ENCODE results near the gene GABRG3.

GABRG3 gene

DNA sequence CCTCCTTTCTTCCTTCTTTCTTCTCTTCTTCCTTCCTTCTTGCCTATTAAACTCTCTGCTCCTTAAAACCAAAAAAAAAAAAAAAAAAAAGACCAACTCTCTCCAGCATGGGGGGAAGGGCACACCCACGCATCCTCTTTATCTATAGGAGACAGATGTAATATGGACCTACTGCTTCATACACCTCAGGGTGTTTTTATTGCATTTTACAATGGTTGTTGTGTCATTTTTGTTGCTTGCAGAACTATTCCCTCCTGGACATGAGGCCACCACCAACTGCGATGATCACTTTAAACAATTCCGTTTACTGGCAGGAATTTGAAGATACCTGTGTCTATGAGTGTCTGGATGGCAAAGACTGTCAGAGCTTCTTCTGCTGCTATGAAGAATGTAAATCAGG, 561.4 kb downstream of the GABRG3 start:
- no peak for DNase-seq

DNA sequence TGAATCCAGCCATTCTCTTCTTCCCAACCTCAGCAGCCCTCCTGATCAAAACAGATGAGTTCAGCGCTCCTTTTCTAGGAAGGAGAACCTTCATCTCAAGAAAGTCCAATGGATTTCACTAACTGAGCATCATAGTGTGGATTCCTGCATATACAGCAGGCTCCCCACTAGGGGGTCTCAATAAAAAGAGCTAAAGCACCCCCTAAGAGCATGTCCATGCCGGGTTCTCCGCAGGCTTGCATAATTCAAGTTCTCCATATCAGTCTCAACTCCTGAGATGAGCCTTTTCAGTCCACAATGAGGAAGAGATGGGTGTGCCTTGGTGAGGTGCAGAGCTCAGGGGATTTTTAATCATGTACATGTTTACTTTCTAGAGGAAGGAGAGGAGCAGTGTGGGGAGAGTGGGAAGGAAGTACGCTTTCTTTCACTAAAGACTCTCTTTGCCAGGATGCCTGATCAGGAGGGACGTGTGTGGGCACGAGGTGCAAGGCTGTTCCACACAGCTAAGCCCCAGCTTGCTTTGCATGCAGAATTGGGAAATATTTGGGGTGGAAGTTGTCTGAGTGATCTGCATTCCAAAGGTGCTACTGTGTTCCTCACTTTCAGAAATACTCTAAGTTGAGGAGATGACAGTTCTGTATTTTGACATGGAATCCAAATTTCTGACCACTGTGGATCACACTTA, 564.6 kb downstream of the GABRG3 start:
- no peak for DNase-seq

DNA sequence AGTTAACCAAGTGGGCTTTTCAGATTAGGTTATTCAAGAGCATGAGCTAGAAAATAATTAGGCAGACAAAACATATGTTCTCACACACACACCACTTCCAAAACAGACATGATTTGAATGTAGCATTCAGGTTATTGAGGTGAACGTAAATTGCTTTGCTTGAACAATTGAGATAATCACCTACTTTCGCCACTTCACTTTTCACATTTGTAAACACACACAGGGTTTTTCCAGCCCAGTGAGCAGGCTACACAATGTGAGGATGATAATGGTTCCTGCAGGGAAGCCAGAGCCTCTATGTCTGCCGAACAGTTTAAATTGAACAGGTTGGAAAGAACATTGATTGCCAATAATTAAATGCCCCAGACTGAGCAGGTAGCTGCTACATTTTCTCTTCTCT, 567.3 kb downstream of the GABRG3 start:
- peak; percentile 62 for DNase-seq

DNA sequence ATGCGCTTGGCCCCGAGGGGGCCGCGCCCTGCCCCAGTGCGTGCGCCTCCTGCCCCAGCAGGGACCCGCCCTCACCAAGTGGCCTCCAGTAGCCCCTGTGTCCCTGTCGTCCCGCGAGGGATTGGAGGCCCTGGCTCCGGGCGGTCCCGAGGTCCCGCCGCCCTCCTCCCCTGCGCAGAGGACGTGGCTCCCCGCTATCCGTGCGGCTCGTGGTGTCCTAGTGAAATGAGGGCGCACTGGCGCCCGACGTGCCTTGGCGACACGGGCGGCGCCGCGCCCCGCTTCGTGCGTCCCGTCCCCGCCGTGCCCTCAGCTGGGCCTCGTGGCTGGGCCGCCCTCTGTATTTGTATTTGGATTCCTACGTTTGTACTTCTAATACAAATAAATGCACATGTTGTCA, 570.6 kb downstream of the GABRG3 start:
- no peak for DNase-seq

DNA sequence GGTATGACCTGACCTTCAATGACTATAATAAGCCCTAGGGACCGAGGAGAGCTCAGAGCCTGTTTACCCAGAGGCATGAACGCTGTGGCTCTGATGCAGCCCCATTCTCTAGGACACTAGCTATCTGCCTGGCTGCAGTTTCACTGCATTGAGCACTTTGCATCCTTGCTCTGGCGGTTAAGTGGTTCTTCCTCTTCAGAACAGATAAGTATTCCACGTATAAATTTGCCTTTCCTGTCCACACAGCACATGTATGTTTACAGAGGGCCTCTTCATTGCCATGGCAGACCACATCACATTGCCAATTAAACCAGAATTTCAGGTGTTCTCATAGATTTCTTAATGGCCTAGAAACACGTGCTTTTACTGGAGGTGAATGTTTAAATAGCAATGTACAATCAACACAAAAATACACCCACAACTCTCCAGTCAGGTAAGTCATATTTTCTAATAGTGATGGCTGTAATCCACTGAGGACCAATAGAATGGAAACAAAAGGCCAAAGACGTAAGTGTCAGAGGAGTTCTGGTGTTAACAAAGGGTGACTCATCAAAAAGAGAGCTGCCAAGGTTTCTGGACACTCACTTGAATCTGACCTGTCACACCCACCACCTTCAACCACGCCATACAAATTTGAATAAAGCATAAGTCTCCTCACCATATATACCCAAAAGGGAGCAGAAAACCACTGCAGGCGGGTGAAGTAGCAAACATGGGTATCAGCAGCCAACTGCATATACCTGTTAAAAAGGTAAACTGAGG, 574.7 kb downstream of the GABRG3 start:
- peak; percentile 88 for DNase-seq

DNA sequence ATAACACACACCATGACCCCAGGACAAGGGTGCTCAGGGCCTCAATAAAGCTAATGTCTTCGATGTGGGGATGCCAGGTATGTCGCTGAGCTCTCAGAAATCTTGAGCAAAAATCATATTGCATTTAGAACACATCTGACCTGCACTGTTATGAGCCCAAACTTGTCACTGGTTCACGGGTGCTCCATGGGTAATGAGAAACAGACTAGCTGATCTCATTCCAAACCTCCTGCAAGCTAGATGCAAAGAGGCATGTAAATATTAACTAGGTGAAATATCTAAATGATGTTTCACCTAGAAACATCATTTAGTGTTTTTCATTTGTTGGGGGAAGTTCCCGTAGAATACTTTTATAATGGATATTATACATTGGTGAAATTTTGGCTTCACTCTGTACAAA, 578.8 kb downstream of the GABRG3 start:
- DNase-seq = no peak

DNA sequence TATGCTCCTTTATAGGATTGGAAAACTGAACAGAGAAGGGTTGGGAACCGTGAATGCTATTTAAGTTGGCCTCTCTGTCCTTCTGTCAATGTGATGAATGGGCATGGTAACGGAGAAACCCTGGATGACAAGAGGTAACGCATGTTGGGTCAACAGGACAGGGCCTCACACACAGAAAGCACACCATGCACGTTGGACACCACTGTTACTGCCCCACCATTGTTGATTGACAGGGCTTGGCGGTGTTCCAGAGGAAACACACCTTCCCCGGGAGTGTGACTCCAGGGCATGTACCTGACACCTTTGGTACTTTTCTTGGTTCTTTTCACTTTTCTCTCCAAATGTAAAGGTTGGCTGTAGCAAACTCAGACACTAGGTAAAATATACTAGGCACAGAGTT, 579.7 kb downstream of the GABRG3 start:
- DNase-seq = no peak

DNA sequence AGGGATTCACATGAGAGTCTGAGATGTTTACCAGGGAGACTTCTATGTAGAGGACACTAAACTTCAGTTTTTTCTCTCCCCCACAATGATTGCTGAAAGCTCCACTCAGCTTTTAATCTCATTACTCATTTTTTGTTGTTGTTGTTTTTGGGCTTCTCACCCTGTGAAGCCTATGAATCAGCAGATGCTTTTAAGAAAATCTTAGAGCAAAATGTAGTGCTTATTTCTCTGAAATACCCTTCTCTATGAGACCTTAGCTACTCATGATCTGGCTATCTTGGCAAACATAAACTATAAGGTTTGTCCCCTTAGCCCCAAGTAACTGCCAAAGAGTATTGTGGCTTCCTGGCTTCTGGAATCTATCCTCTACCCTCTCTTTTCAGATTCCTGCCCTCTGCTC, 590.8 kb downstream of the GABRG3 start:
- no peak for DNase-seq

DNA sequence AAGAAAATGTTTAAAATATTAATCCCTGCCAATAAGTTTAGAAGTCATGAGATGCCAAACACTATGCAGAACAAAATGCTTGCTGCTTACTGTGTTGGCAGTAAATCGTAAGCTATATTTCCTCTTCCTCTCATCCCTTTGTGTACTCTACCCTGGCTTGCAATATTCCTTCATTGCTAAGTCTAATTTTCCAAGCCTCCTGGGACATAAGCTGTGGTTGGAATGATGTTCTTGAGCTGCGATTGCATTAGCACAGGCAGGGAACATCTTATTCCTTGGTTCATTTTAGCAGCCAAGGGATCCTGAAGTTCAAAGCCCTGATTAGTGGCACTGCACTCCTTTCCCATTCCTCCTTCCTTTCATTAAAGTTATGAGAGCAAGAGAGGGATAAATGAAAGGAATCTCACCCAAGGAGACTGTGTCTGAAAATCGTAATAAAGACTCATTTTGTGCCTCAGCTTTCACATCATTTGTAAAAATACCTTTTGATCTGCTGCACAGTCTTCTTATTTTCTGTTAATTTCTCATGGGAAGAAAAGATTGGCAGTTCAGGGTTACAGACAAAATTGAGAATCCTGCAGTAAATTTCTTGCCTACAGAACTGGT, 592.9 kb downstream of the GABRG3 start:
- no peak for DNase-seq

DNA sequence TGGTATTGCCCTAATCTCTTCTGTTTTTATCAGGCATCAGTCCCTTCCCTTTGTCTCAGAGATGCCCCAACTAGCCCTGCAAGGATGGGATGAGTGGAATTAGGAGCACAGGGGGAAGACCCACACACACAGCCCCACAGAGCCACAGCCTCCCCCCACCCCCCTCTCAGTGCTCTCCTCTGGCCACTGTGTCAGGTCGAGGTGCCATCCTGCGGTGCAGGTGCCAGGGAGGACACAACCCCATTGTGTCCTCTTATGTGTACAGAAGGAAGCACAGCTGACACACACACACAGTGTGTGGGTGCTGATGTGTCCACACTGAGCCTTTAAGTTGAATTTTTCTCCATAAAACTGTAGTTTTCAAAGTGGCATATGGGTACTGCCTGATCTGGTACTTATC, 593.7 kb downstream of the GABRG3 start:
- no peak for DNase-seq

DNA sequence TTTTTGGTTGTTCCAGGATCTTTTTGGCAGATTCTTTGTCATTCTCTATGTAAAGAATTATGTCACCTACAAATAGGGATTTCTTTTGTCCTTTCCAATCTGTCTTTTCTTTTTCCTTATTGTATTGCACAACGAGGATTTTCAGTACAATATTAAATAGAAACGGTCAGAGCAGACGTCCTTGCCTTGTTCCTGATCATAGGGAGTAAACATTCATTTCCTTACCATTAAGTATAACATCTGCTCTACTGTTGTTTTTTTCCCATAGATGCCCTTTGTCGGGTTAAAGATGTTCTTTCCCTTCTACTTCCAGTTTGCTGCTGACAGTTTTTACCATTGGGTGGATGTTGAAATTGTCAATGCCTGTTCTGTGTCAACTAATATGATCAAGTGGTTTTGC, 599.8 kb downstream of the GABRG3 start:
- DNase-seq = no peak

DNA sequence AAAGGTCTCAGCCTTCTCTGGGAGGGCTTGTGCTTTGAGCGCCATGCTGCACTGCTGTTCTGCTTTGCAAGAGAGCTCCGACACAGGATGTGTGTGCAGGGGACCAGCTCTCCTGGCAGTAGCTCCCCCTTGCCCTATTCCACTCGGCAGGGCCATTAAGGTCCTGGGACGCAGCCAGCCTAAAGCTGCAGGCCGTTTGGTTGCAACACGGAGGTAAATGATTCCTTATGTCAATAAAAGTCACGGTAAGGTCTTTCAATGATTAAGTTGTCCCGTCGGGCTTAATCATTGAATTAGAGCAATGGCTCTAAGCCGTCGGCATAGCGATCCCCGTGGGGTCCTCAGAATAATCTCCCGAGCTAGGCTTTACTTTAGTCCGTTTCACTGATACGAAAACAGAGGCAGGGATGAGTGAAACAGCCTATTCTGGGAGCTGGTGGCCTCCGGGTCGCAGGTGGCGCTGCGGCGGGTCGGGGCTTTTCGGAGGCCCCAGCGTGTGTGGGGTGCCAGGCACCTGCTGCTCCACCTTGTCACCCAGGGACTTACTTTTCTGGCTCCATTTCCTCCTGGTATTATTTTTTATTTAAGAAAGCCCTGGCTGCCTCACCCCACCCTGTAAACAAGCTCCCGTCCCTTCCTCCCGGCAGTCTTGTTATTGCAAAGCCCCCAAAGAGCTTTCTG, 603.0 kb downstream of the GABRG3 start:
- no peak for DNase-seq

DNA sequence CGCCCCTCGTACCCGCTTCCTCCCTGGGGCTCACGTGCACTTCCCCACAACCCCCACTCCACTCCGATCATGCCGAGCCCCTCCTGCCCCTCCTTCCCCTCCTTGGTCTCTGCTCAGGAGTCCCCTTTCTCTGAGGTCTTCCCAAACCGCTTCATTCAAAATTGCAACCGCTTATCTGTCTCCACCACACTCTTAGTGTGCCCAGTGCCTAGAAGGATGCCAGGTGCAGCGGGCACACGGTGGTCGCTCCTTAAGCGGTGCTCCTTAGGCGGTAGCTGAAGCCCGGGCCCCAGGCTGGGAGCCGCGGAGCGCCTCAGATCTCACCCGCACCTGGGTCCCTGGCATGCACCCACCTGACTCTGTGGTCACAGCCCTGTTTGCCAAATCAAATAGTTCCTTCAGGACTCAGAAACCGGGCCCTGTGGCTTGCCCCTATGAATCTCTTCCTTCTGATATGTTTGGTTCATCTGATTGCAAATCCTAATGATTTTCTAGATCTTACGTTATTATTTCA, 603.6 kb downstream of the GABRG3 start:
- DNase-seq = no peak

DNA sequence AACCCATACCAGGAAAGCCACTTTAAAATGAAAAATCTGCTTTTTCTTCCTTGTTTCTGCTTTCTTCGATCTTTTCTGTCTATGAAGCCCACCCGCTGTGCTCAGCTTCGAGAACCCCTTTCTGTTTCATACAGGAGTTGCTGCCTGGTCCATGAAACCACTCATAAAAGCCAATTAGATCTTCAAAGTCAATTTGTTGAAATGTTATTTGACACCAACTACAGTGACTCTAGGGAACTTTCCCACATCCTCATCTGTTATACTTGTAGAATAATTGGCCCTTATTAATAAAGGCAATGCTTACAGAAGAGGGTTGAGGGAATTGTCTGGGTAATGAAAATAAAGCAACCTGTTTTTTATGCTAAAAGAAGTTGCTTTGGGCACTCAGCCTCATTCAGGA, 604.5 kb downstream of the GABRG3 start:
- DNase-seq = peak; percentile 41

DNA sequence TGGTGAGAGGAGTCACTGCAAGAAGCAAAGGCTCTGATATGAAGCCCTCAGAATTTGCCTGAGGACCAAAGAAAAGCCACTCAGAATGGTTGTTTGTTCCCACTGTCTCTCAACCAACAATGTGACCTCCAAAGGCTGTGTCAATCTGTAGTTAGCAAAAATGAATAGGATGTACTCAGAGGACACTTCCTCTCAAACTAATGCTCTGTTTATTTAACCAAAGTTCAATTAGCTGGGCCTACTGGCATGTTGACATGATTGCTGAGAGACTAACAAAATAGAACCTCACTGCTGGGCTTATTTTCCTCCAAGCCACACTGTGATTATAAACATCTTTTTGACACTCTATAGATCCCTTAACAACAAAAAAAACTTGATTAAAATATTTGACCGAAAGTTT, 605.6 kb downstream of the GABRG3 start:
- peak; percentile 20 for DNase-seq

DNA sequence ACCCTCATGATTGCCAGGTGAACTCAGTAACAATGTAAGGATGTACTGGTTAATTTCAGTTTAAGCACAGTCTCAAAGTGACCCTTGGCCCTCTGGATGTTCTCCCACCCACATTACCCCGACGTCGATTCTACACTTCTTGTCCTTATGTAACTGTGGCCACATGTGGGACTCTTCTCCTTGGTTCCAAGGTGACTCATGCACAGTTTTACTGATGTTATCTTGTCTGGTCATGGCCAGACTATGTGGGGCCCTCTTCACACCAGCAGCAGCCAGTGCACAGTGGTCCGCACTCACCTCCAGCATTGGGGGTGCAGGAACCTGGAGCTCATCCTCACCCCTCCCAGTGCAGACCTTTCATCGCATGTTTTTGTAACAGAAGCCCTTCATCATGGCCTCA, 608.8 kb downstream of the GABRG3 start:
- no peak for DNase-seq

DNA sequence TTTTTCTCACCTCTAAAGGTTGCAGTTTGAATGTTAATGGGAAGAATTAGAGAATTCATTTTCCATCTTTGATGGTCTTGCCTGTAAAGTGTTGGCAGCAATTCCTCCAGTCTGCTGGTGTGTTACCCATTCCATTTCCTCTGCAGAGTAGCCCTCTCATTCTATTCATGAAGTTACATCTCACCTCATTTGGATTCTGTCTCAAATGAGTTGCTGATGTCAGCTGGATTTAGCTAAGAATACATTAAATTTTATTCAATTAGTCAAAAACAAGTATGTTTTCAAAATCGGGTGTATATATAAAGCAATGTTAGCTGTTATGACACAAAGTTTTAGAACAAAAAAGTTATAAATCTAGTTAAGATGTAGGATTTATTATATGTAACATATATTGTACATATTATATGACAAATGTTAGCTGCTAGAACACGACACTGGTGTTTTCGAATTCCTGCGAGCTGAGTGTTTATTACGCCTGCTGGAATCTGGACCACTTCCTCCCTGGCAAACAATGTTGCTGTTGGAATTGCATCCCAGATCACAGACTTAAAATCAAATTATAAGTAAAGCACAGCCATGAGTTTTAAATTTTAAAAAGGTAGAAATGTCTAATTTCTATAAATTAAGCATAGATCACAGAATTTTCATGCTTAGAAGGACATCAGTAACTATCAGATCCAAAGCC, 611.9 kb downstream of the GABRG3 start:
- DNase-seq = no peak

DNA sequence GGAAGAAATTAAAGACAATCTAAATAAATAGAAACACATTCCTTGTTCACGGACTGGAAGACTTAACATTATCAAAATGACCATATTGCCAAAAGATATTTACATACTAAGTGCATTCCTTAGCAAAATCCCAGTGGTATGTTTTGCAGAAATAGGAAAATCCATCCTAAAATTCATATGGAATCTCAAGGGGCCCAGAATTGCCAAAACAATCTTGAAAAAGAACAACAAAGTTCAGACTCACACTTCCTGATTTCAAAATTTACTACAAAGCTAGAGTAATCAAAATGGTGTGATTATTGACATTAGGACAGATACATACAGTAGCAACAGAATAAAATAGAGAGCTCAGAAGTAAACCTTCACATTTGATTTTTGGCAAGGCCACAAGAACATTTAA, 612.7 kb downstream of the GABRG3 start:
- no peak for DNase-seq

DNA sequence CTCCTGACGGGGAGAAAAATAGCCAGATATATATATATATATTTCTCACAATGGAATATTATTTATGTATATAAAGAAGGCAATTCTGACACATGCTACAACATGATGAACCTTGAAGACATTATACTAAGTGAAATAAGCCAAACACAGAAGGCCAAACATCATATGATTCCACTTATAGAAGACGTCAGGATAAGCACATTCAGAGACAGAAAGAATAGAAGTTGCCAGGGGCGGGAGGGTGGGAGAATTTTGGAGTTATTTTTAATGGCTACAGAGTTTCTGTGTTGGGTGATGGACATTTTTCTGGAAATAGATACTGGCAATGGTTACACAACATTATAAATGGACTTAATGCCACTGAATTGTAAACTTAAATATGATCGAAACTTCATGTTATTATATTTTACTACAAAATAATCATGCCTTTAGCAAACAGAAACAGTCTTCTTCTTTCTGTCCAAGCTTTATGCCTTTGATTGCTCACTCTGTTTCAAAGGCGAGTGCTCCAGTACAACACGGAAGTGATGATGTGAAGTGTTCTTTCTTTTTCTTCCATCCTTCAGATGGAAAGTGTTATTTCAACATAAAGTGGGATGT, 614.2 kb downstream of the GABRG3 start:
- DNase-seq = no peak

DNA sequence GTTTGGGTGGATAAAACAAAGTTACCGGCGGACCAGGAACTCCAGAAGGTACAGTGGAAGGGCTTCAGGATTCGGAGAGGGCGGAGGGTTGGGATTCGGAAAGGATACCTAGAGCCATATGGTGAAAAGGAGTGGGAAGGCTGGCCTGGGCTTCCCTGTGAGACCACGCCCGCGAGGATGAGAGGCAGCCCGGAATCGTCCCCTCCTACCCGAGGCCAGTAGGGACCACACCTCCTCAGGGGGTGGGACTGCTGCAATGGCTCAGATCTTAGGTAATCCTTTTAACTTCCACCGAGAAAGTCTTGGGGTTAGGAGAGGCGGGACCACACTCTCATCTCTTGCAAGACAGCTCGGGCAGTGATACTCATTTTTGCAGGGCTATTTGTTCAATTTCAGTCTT, 616.8 kb downstream of the GABRG3 start:
- peak; percentile 31 for DNase-seq

DNA sequence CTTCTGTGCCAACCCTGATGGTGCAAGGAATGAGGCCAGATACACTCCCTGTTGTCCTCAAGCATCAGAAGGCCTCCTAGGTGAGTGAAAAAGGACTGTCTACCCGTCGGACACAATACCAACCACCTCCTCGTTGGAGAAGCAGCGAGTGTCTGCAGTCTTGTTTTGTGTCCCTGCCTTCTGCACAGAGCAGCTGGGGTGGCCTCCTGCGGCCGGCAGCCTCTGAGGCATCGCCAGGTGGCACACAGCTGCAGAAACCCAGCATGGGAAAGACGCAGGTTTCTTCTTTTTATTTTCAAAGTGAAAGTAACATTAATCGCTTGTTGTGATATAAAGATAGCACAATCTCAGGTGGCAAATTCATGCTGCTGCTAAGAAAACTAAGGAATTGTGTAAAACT, 618.3 kb downstream of the GABRG3 start:
- DNase-seq = peak; percentile 52

DNA sequence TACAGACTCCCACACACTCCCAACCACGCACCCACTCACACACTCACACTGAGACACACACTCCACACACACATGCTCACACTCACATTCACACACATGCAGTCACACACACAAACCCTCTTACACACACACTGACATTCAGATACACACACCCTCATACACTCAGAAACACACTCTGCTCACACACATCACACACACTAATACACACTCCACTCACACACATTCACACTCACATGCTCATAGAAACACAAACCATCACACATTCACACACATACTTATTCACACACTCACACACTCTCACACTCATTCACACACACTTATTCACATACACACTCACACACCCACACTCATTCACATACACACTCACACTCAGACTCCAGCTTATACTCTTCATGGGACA, 618.8 kb downstream of the GABRG3 start:
- no peak for DNase-seq

Data from NCI-H510A treated with DMSO at 0.1 percent for 48 hours (cell line).